C4-2B (cell line): ENCODE measurements around the gene GBE1.

Source experiments
- H3K27ac ChIP-seq: fragments of 450-650 bp; 2 replicates; pipeline ENCODE4 v1.5.1; 2017
- CTCF ChIP-seq: fragments of 450-650 bp; conservative IDR thresholded peaks from 2 replicates; pipeline ENCODE4 v1.5.1; 2017; ENCODE audit warnings: mild to moderate bottlenecking
- ZFX ChIP-seq: fragments of 450-650 bp; IDR thresholded peaks from 2 replicates; pipeline ENCODE4 v1.6.1; 2017

GBE1 gene

GRCh38 chr3:81440661-81441060 is 320.8 kb downstream of the GBE1 start:
- no peak for TF ChIP-seq ZFX
- TF ChIP-seq CTCF: no peak
- H3K27ac ChIP-seq: no peak overlapping the region
